DOHH2 (cell line): ENCODE measurements around the gene C19orf25.
"Not testable (repeated sequence)": the region's sequence is repeated elsewhere in the genome, so short reads cannot be mapped to it uniquely, and the experiment has no call there.

ENCODE experiments used
- H3F3A ChIP-seq: fragments of 200-600 bp; sonication (generic), shearing (Covaris generic); 2 replicates; pipeline ENCODE4 v1.6.0; 2016; ENCODE audit warnings: antibody characterized with exemption, mild to moderate bottlenecking; ENCODE audit not compliant: control insufficient read depth, insufficient read depth
- H3K27ac ChIP-seq: fragments of 200-600 bp; sonication (generic); 2 replicates; pipeline ENCODE4 v1.5.1; 2014; ENCODE audit warnings: low read depth, mild to moderate bottlenecking, low read length, moderate library complexity
- H3K27me3 ChIP-seq: fragments of 200-600 bp; sonication (generic); 2 replicates; pipeline ENCODE4 v1.6.1; 2014; ENCODE audit warnings: mild to moderate bottlenecking, low read length, mixed read lengths; ENCODE audit not compliant: control insufficient read depth
- H3K36me3 ChIP-seq: fragments of 200-600 bp; sonication (generic); 2 replicates; pipeline ENCODE4 v1.6.1; 2014; ENCODE audit warnings: mild to moderate bottlenecking, low read length, moderate library complexity, mixed read lengths; ENCODE audit not compliant: control insufficient read depth
- H3K4me1 ChIP-seq: fragments of 200-600 bp; sonication (generic); 2 replicates; pipeline ENCODE4 v1.6.1; 2014; ENCODE audit warnings: mild to moderate bottlenecking, low read length, mixed read lengths; ENCODE audit not compliant: control insufficient read depth
- H3K4me2 ChIP-seq: fragments of 200-600 bp; sonication (generic); 2 replicates; pipeline ENCODE4 v1.6.0; 2014; ENCODE audit warnings: mild to moderate bottlenecking, low read length, moderate library complexity
- H3K4me3 ChIP-seq: fragments of 200-600 bp; sonication (generic); 2 replicates; pipeline ENCODE4 v1.5.1; 2014; ENCODE audit warnings: mild to moderate bottlenecking, low read length, mixed read lengths
- H3K79me2 ChIP-seq: fragments of 200-600 bp; sonication (generic); 2 replicates; pipeline ENCODE4 v1.6.1; 2014; ENCODE audit warnings: mild to moderate bottlenecking, low read length, mixed read lengths; ENCODE audit not compliant: control insufficient read depth
- H3K9me2 ChIP-seq: fragments of 200-600 bp; sonication (generic); replicated peaks from 2 replicates; pipeline ENCODE4 v1.6.1; 2014; ENCODE audit warnings: mild to moderate bottlenecking, low read length, mixed read lengths; ENCODE audit not compliant: control insufficient read depth
- H3K9me3 ChIP-seq: fragments of 200-600 bp; sonication (generic); 2 replicates; pipeline ENCODE4 v1.6.1; 2014; ENCODE audit warnings: antibody characterized with exemption, low read length, mixed read lengths; ENCODE audit not compliant: control insufficient read depth, insufficient read depth
- H4K20me1 ChIP-seq: fragments of 200-600 bp; sonication (generic); 2 replicates; pipeline ENCODE4 v1.6.0; 2014; ENCODE audit warnings: low read depth, mild to moderate bottlenecking, antibody characterized with exemption, low read length, moderate library complexity; ENCODE audit not compliant: control insufficient read depth, insufficient read depth
- CTCF ChIP-seq: fragments of 200-600 bp; sonication (generic); IDR thresholded peaks from one replicate; pipeline ENCODE4 v1.5.1; 2014; ENCODE audit warnings: antibody characterized with exemption, mild to moderate bottlenecking, low read depth, low read length; ENCODE audit not compliant: poor library complexity, severe bottlenecking
- EZH2phosphoT487 ChIP-seq: fragments of 200-600 bp; sonication (generic); IDR thresholded peaks from 2 replicates; pipeline ENCODE4 v1.6.1; 2017; ENCODE audit warnings: borderline replicate concordance, mild to moderate bottlenecking, antibody characterized with exemption, low read length, moderate library complexity, mixed read lengths

The C19orf25 gene

GRCh38 chr19:1441022-1441426, 38.0 kb downstream of the C19orf25 start:
- peaks cover 69% of the 10 kb centered on the region for H3F3A ChIP-seq
- no peak overlapping the region for H3K4me3 ChIP-seq
- H3K27ac ChIP-seq: no peak overlapping the region
- H3K4me2 ChIP-seq: peak overlapping the region; percentile 87; the same call in 1 of the 2 replicates
- H3K27me3 ChIP-seq: no peaks in the 10 kb centered on the region
- H3K36me3 ChIP-seq: peaks cover 46% of the 10 kb centered on the region
- no peaks in the 10 kb centered on the region for H3K9me2 ChIP-seq
- H3K79me2 ChIP-seq: peaks cover 35% of the 10 kb centered on the region
- H3K4me1 ChIP-seq: peaks cover 73% of the 10 kb centered on the region
- H3K9me3 ChIP-seq: no peaks in the 10 kb centered on the region
- no peak for TF ChIP-seq CTCF
- TF ChIP-seq EZH2phosphoT487: no peak
- H4K20me1 ChIP-seq: peaks cover 22% of the 10 kb centered on the region

- Histone ChIP-seq H3K4me1 (peaks cover 71% of the 10 kb centered on the region), H3F3A (peaks cover 69% of the 10 kb centered on the region), H3K27me3 (no peaks in the 10 kb centered on the region), H3K27ac (no peak overlapping the region), H3K4me2 (peak overlapping the region; percentile 87; the same call in 1 of the 2 replicates), H3K9me3 (no peaks in the 10 kb centered on the region), H4K20me1 (peaks cover 20% of the 10 kb centered on the region), H3K4me3 (no peak overlapping the region), H3K79me2 (peaks cover 35% of the 10 kb centered on the region), H3K9me2 (no peaks in the 10 kb centered on the region), H3K36me3 (peaks cover 47% of the 10 kb centered on the region)
- TF ChIP-seq CTCF (no peak), EZH2phosphoT487 (no peak)
Measured at GRCh38 chr19:1440418-1440801, 38.6 kb downstream of the C19orf25 start.

GRCh38 chr19:1439525-1440417, 39.2 kb downstream of the C19orf25 start:
- H3F3A ChIP-seq: peaks cover 67% of the 10 kb centered on the region
- peak overlapping the region; percentile 79 for H3K27ac ChIP-seq

GRCh38 chr19:1438933-1439354, 40.1 kb downstream of the C19orf25 start:
- Histone ChIP-seq H3K79me2 (peaks cover 35% of the 10 kb centered on the region), H3K36me3 (peaks cover 57% of the 10 kb centered on the region), H4K20me1 (peaks cover 19% of the 10 kb centered on the region), H3K4me1 (peaks cover 58% of the 10 kb centered on the region), H3K9me2 (no peaks in the 10 kb centered on the region), H3K27me3 (no peaks in the 10 kb centered on the region), H3K4me3 (peak overlapping the region; percentile 94), H3K27ac (peak overlapping the region; percentile 79), H3K4me2 (peak overlapping the region; percentile 87), H3K9me3 (no peaks in the 10 kb centered on the region), H3F3A (peaks cover 58% of the 10 kb centered on the region)
- TF ChIP-seq EZH2phosphoT487: no peak
- TF ChIP-seq CTCF: no peak

More at GRCh38 chr19:1439525-1440417, 39.2 kb downstream of the C19orf25 start:
- H3K9me2 ChIP-seq, H3K9me3 ChIP-seq, H3K27me3 ChIP-seq: not testable (repeated sequence)
- peaks cover 35% of the 10 kb centered on the region for H3K79me2 ChIP-seq
- peaks cover 66% of the 10 kb centered on the region for H3K4me1 ChIP-seq
- peaks cover 19% of the 10 kb centered on the region for H4K20me1 ChIP-seq
- peak overlapping the region; percentile 94 for H3K4me3 ChIP-seq
- H3K36me3 ChIP-seq: peaks cover 51% of the 10 kb centered on the region
- peak overlapping the region; percentile 87 for H3K4me2 ChIP-seq
